GM19438 (cell line): ENCODE measurements around the gene IGF1R.

ENCODE experiments used
- ATAC-seq: cut with Tn5 transposase; IDR thresholded peaks from one replicate; pipeline ENCODE4 v1.9.1; 2021; ENCODE audit warnings: low read depth; ENCODE audit not compliant: unreplicated experiment

IGF1R gene

GRCh38 chr15:98791046-98791701, 142.8 kb downstream of the IGF1R start:
- ATAC-seq: no peak

- ATAC-seq: no peak
These were observed 143.8 kb downstream of the IGF1R start for GRCh38 chr15:98792117-98792516.

GRCh38 chr15:98794211-98794610, 145.9 kb downstream of the IGF1R start:
- ATAC-seq: no peak

GRCh38 chr15:98794748-98795147, 146.4 kb downstream of the IGF1R start:
- no peak for ATAC-seq

- ATAC-seq: no peak
These were observed 147.6 kb downstream of the IGF1R start for GRCh38 chr15:98795980-98796379.

- no peak for ATAC-seq
These were observed 148.5 kb downstream of the IGF1R start for GRCh38 chr15:98796685-98797357.

GRCh38 chr15:98798375-98798893, 150.1 kb downstream of the IGF1R start:
- no peak for ATAC-seq

GRCh38 chr15:98799461-98800390, 151.4 kb downstream of the IGF1R start:
- ATAC-seq: no peak

GRCh38 chr15:98800437-98801233, 152.3 kb downstream of the IGF1R start:
- no peak for ATAC-seq

- ATAC-seq: no peak
These were observed 152.9 kb downstream of the IGF1R start for GRCh38 chr15:98801234-98801561.

GRCh38 chr15:98802187-98802586, 153.8 kb downstream of the IGF1R start:
- ATAC-seq: no peak

GRCh38 chr15:98803228-98804056, 155.1 kb downstream of the IGF1R start:
- ATAC-seq: no peak

- ATAC-seq: no peak
These were observed 155.7 kb downstream of the IGF1R start for GRCh38 chr15:98804057-98804380.

- ATAC-seq: no peak
These were observed 157.3 kb downstream of the IGF1R start for GRCh38 chr15:98805434-98806274.

GRCh38 chr15:98806275-98806895, 158.0 kb downstream of the IGF1R start:
- no peak for ATAC-seq

- no peak for ATAC-seq
These were observed 158.9 kb downstream of the IGF1R start for GRCh38 chr15:98807262-98807661.

- ATAC-seq: no peak
These were observed 160.9 kb downstream of the IGF1R start for GRCh38 chr15:98809273-98809672.

- ATAC-seq: no peak
These were observed 164.5 kb downstream of the IGF1R start for GRCh38 chr15:98812716-98813446.
